Measurements from ENCODE around the gene SLC35F3.

- TF ChIP-seq TAF1 (IDR thresholded peaks at IDR 0.05; ENCODE audit: low read depth, low read length) (no peak), POLR2A (IDR thresholded peaks at IDR 0.05; ENCODE audit: low read depth, low read length) (no peak), POLR2AphosphoS5 (IDR thresholded peaks at IDR 0.05; ENCODE audit: low read depth, low read length) (no peak), SPI1 (IDR thresholded peaks at IDR 0.05; ENCODE audit: low read depth, low read length) (no peak)
Observed at GRCh38 chr1:234111458-234112142, 207.1 kb downstream of the SLC35F3 start.

Data from GM12891 (cell line).